KG1 (cell line): ENCODE data around the gene HOXA10.

Experiments
- DNase-seq: peaks from one replicate; lab custom pipeline; 2025; lab: John Stamatoyannopoulos, UW

Gene HOXA10

DNA sequence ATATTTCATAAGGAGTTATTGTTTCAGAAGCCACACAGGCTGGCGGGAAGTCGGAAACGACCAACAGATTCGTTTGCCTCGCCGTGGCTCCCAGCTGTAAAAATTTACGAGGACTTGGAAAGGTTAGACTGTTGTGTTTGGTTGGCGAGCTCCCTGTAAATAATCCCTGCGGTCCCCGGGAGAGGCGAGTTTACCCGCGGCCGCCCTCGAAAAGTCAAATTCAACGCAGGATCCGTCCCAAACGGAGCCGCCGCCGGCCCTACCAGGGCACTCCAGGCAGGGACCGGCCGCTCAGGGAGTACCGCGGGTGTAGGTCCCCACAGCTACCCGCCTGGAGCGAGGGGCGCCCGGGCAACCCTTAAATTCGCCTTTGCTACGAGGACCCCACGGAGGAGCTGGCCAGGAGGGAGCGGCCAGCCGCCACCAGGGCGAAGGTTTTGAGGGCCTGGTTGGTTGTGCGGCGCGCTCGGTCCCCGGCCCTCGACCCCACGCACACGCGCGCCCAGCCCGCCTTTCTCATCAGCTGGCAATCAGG lies 8.1 kb downstream of the HOXA10 start:
- DNase-seq: no peak

DNA sequence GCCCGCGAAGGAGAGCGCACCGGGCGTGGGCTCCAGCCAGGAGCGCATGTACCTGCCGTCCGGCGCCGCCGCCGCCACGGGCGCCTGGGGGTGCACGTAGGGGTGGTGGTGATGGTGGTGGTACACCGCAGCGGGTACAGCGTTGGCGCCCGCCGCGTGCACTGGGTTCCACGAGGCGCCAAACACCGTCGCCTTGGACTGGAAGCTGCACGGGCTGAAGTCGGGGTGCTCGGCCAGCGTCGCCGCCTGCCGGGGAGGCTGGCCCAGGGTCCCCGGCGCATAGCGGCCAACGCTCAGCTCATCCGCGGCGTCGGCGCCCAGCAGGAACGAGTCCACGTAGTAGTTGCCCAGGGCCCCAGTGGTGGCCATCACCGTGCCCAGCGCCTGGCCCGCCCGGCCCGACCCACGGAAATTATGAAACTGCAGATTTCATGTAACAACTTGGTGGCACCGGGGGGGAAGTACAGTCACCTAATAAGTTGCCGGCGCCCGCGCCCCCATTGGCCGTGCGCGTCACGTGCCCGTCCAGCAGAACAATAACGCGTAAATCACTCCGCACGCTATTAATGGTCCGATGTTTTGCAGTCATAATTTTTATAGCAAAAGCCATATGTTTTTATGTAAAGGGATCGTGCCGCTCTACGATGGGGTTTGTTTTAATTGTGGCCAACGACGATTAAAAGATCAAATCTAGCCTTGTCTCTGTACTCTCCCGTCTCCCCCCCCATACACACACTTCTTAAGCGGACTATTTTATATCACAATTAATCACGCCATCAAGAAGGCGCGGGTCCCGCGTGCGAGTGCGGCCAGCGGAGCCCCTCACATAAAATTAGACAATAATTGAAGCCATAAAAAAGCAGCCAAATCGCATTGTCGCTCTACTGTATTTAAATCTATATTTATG lies 8.8 kb downstream of the HOXA10 start, which contains the start of gene HOXA9:
HOXA9 (minus strand) TSS at position 449 of the 907 bp plus-strand sequence; CDS start at position 369, 80 bp downstream.
- no peak for DNase-seq

DNA sequence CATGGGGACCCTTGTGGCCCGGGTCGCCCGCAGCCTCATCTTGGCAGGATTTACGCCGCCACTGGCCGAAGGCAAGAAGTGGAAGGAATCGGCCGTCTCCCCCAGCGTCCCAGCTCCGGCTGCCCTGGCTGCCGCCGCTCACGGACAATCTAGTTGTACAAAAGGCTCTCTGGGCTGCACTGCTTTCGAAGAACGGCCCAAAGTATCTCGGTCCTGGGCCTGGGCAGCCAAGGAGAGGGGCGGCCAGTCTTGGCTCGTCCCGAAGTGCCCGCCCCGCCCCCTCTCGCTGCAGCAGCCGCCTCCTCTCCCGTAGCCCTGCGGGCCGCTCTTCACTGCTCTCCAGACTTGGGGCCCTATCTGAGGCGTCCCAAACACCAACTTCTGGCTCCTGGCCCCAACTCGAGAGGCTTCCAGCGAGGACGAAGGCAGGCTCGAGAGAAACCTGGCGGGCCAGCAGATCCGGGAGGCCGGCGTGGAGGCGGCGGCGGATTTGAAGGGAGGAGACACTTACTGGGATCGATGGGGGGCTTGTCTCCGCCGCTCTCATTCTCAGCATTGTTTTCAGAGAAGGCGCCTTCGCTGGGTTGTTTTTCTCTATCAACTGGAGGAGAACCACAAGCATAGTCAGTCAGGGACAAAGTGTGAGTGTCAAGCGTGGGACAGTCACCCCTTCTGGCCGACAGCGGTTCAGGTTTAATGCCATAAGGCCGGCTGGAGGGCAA lies 9.6 kb downstream of the HOXA10 start:
- DNase-seq: no peak

DNA sequence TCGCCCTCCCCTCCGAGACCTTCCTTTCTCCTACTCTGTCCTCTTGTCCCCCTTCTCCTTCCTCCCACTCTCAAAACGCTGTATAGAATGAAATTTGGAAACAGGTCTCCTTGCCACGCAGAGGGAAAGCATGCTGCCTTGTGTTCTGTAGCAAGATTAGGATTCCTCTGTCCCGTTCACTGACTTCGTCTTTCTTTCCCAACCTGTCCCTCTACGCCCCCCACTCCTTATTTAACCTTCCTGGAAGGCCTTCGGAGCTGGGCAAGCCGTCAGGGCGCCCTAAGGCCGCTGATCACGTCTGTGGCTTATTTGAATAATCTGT lies 10.1 kb downstream of the HOXA10 start:
- no peak for DNase-seq

DNA sequence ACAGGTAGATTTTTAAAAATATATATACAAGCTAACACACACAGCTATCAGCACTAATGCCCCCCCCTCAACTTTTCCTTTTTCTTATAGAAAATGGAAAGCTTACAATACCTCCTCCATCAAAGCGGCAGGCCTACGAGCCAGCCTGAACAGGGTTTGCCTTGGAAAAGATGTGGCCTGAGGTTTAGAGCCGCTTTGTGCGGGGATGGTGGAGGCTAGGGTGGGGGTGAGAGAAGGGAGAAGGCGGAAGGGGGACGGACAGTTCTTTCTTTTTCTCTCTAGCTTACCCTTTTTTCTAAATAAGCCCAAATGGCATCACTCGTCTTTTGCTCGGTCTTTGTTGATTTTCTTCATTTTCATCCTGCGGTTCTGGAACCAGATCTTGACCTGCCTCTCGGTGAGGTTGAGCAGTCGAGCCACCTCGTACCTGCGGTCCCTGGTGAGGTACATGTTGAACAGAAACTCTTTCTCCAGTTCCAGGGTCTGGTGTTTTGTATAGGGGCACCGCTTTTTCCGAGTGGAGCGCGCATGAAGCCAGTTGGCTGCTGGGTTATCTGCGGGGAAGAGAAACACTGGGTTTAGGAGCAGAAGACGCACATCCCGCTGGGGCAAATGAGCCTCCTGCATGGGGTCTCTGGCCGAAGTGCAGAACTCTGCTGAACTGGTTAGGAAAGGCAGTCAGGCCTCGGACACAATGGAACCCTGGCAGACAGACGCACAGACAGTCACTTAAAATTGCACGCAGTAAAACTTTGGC lies 10.7 kb downstream of the HOXA10 start:
- no peak for DNase-seq

DNA sequence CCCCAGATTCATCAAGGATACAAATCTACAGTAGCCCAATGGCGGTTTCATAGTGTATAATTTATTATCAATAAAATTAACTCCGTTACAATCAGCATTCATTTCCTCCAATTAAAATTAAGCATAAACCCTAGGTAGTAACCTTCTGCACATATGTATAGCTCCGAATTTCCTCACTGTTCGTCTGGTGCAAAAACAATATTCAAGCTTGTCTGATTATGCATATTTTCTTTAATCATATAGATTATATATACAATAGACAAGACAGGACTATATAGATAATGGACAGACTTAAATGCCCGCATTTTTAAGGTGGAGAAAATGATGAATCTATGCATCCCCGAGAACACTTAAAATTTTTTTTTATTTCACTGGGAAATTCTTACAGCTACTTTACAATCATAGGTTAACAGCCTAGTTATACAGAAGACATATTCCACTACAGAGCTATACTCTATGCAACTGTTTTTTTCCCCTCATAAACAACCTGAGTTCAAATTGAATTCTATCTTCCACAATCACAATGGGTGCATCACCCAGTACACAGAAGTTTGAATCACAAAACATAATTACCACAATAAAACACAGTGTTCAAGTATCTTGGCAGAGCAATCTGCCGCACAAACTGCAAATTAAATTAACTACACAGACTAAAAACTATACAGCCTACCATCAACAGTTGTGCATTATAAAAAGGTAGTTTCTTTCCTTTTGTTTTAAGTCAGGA lies 11.4 kb downstream of the HOXA10 start:
- DNase-seq: no peak

DNA sequence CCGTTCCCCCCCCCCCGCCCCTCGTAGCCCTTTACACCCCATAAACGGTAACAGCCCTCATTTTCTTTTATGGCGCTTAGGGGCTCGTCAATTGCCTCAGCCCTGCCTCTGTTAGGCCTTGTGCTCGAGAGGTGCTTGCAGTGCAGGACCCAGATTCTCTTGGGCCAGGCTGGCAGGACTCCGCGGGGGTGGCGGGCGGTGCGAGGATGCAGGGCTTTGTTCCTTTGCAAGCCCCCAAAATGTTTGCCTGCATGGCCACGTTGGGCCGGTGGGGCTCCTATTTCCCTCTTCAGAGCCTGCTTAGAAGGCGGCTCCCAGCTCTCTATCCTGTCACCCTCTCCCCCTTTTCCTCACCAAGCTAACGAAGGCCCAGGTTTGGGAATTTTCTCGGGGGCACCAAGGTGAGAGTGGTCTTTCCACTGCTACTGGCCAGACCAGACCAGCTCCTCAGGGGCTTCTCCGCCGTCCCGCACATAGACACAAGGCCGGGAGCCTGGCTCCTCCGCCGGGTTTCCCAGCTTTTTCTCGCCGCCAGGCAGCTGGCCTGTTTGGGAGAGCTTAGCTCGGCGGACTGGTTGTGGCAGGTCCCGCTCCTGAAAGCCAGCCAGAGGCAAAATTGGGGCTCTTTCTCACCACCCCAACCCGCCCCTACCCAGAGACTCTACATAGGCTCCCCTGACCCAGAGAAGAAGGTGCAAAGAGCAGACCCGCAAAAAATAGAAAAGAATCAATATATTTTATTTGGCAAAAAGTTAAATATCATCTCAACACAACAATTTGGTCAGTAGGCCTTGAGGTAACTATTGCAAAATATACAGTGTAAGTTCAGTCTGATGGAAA lies 12.2 kb downstream of the HOXA10 start:
- no peak for DNase-seq

DNA sequence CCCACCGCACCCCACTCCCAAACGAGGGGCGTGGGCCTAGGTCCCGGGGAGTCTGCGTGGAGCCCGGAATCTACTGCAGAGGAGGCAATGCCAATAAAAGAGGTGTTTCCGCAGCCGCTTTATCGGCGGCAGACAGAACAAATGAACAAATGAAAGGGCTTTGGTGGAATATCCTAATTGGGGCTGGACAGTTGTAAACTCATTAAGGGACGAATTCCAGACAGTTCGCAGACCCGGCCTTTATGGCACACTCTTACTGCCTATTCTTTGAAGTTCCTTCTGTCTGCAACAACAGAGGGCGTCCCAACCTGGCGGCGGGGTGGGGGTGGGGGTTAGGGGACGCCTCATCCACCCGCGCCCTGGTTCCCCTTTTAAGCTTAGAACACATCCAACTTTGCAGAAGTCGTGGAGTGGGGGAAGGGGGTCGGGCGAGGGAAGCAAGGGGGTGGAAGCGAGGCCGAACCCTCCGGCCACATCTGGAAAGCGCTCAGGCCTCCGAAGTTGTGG lies 12.9 kb downstream of the HOXA10 start:
- no peak for DNase-seq

DNA sequence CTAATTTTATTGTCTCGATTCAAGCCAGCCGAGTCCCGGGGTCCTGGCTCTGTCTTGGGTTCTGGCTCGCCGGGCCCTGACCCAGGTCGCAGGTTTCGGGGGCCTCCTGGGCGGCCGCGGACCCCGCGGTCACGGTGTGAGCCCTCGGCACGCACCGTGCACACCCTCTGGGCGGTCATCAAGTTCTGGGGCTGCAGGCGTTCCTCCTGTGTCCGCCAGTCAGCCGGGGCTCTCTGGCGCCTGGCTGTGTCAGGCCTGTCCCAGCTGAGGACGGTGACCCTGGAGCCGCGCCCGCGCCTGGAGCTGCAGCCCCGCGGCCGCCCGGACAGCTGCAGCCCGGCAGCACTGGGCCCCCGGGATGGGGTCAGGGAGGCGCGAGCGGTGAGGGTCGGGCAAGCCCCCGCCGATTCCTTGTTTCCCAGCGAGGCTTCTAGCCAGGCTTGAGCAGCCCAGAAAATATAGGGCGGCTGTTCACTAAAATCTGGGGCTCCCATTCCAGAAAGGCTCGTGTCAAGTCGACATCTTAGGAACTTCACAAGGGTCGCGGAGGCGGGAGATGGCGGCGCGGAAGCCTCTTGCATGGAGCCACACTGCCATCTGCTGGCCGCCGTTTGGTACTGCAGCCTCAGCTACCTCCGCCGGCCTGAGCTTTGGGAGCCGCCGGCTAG lies 13.4 kb downstream of the HOXA10 start:
- DNase-seq: no peak

DNA sequence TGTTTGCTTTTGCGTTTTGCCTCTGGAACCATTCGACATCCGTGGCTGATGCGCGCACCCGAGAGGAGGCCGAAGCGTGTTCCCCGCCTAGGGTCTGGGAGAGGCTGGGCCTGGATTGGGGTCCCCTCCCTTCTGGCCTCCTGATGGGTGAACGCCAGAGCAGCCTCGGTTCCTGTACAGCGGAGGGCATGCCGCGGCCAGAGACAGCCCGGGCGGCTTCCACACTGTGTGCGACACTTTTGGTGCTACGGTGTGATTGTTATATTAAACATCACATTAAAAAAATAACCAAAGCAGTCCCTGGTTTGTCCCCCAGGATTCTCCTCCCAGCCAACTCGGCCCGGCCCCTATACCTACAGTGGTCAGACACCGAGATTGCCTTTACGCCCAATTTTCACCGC lies 14.0 kb downstream of the HOXA10 start:
- DNase-seq: no peak

DNA sequence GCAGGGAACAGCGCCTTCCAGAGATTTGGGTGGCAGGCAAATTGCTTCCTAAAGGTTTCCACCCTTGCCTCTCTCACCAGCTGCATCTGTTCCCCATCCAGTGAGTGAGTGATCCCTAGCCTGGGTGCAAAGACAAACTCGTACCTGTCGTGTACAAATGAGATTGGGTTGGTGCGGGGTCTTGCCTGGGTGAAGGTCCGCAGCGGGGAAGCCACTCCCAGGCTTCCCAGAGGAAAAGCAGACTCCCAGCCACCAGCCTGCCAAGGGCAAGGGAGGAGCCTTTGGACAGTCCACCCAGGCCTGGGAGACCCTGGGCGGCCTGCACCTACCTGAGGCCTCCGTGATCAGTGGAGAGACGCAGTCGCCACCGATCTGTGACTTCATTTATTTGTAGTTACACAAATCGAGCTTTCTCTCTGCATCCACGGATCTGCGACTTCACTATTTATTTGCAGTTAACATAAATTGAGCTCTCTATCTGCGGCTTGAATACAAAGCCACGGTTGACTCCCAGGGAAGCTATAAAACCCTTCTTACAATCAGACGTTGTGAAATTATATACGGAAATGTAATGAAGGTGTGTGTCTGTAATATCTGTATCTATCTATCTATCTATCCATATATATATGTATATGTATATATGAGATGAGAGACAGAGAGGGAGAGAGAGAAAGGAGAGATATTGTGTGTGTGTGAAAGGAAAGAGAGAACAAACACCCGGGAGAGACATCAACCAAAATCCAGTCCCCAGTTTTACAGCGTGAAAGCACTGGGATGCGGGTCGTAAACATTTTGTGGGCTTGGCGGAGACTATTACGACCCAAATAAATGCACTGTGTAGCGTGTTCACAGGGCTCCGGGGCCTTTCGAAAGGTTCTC lies 14.6 kb downstream of the HOXA10 start:
- no peak for DNase-seq

DNA sequence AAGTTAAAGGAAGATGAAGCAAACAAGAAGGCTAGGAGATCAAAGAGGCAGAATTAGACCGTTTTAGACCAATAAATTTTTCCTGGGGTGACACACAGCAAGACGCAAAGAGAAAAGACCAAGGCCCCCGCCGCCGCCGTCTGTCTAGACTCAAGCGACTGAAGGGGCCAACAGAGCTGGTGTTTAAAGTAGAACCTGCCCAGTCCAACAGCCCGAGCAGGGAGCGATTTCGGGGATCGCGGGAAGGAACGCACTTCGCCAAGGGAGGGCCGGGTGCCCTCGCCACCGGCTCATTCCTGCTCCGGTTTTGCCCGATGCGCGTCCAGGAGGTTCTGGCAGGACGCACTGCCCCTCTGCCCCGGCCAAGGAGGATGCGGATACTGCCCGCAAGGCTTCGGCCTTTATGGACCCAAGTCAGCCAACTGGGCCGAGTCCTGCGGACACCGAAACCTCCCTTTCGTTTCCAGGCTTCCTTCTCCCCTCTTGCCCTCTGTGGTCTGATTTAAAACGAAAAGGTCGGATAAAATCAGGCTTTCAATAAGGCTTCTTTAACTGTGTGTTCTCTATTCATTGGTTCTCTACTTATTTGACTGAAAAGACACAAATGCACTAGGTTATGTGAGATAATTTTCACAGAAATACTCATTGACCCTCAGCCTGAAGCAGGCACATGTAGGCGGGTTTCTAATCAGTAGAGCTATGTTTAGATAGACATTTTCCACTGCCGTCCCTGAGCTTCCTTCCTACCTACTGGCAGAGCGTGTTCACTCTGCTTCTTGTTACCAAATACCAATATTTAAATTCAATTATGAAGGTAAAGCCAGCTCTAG lies 15.5 kb downstream of the HOXA10 start:
- DNase-seq: no peak

DNA sequence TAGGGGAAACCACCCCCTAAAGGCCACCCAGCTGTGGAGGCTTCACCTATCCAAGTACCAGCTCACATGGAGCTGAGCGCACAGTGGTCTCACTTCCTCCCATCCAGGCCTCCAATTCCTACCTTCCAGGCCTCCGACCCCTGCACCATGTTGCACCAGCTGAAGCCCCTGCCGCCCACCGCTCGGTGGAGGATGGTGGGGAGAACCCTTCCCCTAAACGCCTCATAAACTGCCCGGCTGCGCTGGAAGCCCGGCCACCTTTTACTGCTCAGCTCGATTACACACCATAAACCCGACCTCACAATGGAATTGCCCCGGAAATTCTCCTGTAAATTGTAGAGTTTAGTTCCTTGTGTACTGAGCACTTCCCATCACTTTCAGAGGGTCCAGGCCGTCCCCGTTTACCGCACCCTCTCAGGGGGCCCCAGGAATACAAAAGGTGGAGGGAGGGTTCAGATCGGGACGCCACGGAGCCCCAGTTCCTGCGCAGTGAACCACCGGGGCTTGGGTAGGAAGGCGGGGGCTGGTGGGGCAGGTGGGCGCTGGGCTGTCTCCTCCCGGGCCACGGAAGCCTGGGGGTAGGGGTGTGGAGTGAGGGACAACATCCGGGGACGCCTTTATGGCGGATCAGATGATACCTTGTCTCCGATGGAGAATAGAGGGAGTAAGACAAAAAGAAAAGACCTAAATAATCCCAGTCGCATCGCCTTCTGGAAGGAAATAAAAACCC lies 16.3 kb downstream of the HOXA10 start:
- DNase-seq: no peak

DNA sequence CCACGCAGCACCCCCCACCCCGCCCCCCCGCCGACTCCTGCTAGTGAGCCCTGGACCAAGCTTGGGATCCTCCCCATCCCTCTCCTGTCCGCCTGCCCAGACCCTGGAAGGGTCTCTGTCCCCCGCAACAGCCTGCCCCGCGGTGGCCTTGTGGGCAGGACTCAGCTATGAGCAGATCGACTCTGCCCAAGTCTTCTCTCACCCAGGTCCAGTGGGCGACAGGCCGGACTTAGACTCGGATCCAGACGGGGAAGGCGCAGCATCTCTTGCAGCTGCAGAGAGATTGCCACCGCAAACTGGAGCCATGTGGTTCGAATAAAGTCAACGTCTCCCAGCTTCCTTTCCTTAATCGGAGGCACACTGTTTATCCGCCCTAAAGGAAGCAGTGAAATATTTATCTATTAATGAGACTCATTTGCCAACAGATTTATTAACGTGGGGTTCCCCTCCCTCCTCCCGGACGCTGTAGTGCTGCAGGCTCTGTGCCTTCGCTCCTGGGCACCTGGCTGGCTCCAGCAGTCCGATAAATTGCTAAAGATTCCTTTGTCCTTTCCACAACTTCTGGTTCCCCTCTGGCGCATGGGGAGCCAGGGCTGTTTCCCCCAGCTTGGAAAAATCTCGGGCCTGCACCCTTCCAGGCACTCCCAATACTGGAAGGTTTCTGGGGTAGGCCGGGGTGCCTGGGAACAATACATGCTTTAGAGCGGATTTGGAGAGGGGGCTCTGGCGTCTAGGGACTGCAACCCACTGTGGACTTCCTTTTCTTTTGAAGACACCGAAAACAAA lies 17.0 kb downstream of the HOXA10 start:
- DNase-seq: no peak

DNA sequence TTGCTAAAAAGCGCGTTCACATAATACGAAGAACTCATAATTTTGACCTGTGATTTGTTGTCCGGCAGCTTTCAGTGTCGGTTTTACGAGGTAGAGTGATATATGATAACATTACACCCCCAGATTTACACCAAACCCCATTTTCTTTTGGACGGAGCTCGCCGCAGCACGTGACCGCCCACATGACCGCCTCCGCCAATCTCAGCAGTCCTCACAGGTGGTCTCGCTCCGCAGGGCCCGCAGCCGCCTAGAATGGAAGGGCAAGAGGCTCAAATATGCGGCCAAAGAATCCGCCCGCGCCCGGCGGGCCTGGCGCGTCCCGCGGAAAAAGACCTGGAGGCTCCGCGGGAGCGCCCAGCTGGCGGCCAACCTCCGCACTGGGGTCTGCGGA lies 17.6 kb downstream of the HOXA10 start, which contains the start of gene HOXA7:
HOXA7 (minus strand) TSS at position 168 of the 391 bp plus-strand sequence; CDS start at position 38, 130 bp downstream.
- no peak for DNase-seq

DNA sequence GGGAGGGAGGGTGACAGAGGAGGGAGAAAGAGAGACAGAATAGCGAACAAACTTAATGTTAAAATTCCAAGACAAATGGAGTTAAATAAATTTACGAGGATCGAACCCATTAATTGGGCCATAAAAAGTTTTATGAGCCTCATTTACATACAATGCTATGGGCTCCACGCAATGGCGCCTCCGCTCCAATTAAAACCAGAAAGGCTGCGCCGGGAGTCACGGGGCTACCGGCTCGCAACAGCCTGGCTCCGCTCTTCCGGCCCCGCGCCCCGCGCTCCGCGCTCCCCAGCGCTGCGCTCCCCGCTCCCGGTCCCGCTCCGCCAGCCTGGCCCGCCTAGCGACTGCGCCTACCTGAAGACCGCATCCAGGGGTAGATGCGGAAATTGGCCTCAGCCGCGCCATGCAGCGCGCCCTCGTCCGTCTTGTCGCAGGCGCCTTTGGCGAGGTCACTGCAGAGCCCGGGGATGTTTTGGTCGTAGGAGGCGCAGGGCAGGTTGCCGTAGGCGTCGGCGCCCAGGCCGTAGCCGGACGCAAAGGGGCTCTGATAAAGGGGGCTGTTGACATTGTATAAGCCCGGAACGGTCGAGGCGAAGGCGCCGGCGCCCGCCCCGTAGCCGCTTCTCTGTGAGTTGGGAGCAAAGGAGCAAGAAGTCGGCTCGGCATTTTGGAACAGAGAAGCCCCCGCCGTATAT lies 18.2 kb downstream of the HOXA10 start:
- no peak for DNase-seq
